Activated naive CD8-positive, alpha-beta T cell treated with anti-CD3 and anti-CD28 coated beads for 36 hours (primary cell): Measurements from ENCODE around the gene NMRAL1. TPM values are rescaled to one million over a fixed set of nuclear protein-coding genes. Genes with fewer than 3 reads are reported as not detected.

Source experiments
- DNase-seq: peaks from one replicate; pipeline ENCODE4 v3.0.0; 2021
- H3K27ac Mint-ChIP-seq: one replicate; pipeline ENCODE4 v1.8.0; 2022; ENCODE audit warnings: mild to moderate bottlenecking, moderate library complexity, mixed read lengths
- H3K27me3 Mint-ChIP-seq: one replicate; pipeline ENCODE4 v1.8.0; 2022; ENCODE audit warnings: mild to moderate bottlenecking, mixed read lengths
- H3K36me3 Mint-ChIP-seq: one replicate; pipeline ENCODE4 v1.8.0; 2021; ENCODE audit warnings: mild to moderate bottlenecking, mixed read lengths
- H3K4me1 Mint-ChIP-seq: one replicate; pipeline ENCODE4 v1.8.0; 2021; ENCODE audit warnings: mixed read lengths
- H3K4me3 Mint-ChIP-seq: one replicate; pipeline ENCODE4 v1.8.0; 2022; ENCODE audit warnings: mild to moderate bottlenecking, moderate library complexity, mixed read lengths
- H3K9me3 Mint-ChIP-seq: one replicate; pipeline ENCODE4 v1.8.0; 2022; ENCODE audit warnings: mixed read lengths
- total RNA-seq, 2 experiments: library from RNA; stranded (reverse); gene quantifications; one replicate each; pipeline ENCODE4 v1.2.3, GENCODE V29; 2021

Gene NMRAL1
- 10 to 100 TPM; 62.5 to 64.4 TPM for total RNA-seq

- Mint-ChIP-seq H3K4me3 (peak within 1 kb of the TSS; percentile 91), H3K36me3 (peaks cover 24% of the 10 kb centered on the region), H3K27me3 (no peaks in the 10 kb centered on the region), H3K27ac (peak within 1 kb of the TSS; percentile 94), H3K9me3 (peaks cover 1% of the 10 kb centered on the region), H3K4me1 (peaks cover 32% of the 10 kb centered on the region)
- DNase-seq, result peak; percentile 94
Measured at GRCh38 chr16:4474192-4474961, at the start of gene NMRAL1. Gene NMRAL1, minus strand, starts transcription at chr16:4474625. Its CDS starts 493 bp downstream, at chr16:4474132.

GRCh38 chr16:4523686-4524085, 49.3 kb upstream of the NMRAL1 start:
- Mint-ChIP-seq H3K36me3 (peaks cover 8% of the 10 kb centered on the region), H3K4me3 (no peak overlapping the region), H3K9me3 (no peaks in the 10 kb centered on the region), H3K4me1 (peaks cover 22% of the 10 kb centered on the region), H3K27ac (no peak overlapping the region), H3K27me3 (no peaks in the 10 kb centered on the region)
- DNase-seq, result no peak

- DNase-seq, result no peak
Measured at GRCh38 chr16:4522051-4522581, 47.7 kb upstream of the NMRAL1 start.

GRCh38 chr16:4520913-4521312, 46.5 kb upstream of the NMRAL1 start:
- Mint-ChIP-seq H3K36me3 (peaks cover 6% of the 10 kb centered on the region), H3K27me3 (no peaks in the 10 kb centered on the region), H3K4me1 (peaks cover 9% of the 10 kb centered on the region), H3K9me3 (no peaks in the 10 kb centered on the region), H3K27ac (no peak overlapping the region), H3K4me3 (no peak overlapping the region)
- no peak for DNase-seq

More at GRCh38 chr16:4522051-4522581, 47.7 kb upstream of the NMRAL1 start:
- Mint-ChIP-seq H3K27me3 (no peaks in the 10 kb centered on the region), H3K27ac (no peak overlapping the region), H3K4me1 (peaks cover 9% of the 10 kb centered on the region), H3K9me3 (no peaks in the 10 kb centered on the region), H3K4me3 (no peak overlapping the region), H3K36me3 (peaks cover 6% of the 10 kb centered on the region)

DNA sequence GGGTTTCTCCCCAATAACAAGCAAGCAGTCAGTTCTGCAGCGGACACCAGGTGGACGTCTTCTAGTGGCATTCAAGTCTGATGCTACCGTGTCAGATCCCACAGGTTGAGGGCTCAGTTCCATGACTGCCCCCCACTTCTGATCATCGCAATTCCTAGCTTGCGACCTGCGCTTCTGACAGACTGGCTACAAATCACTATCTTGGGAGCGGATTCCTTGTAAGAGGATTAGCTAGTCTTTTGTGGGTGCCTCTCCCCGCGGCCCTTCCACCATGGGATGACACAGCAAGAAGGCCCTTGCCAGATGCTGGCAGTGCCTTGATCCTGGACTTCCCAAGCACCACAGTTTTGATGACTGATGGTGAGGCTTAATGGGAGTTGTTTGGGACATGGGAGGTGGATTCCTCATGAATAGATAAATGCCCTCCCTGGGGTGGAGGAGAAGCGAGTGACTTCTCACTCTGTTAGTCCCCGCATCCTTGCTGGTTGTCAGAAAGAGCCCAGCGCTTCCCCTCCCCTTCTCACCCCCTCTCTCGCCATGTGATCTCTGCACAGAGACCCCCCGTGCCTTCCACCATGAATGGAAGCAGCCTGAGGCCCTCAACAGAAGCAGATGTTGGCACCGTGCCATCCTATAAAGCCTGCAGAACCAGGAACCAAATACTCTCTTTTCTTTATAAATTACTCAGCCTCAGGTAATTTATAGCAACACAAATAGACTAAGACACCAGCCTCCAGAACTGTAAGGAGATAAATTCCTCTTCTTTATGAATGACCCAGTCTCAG, 45.0 kb upstream of the NMRAL1 start:
- no peak overlapping the region for H3K4me3 Mint-ChIP-seq
- no peak overlapping the region for H3K27ac Mint-ChIP-seq
- peaks cover 21% of the 10 kb centered on the region for H3K4me1 Mint-ChIP-seq
- DNase-seq, result no peak
- H3K36me3 Mint-ChIP-seq, result peaks cover 20% of the 10 kb centered on the region
- H3K27me3 Mint-ChIP-seq, result no peaks in the 10 kb centered on the region
- no peaks in the 10 kb centered on the region for H3K9me3 Mint-ChIP-seq

- Mint-ChIP-seq H3K9me3 (no peaks in the 10 kb centered on the region), H3K27ac (no peak overlapping the region), H3K4me3 (no peak overlapping the region), H3K36me3 (peaks cover 17% of the 10 kb centered on the region), H3K27me3 (no peaks in the 10 kb centered on the region), H3K4me1 (peaks cover 30% of the 10 kb centered on the region)
- DNase-seq, result no peak
Measured at GRCh38 chr16:4517812-4518680, 43.6 kb upstream of the NMRAL1 start.

GRCh38 chr16:4515611-4516233, 41.3 kb upstream of the NMRAL1 start:
- Mint-ChIP-seq H3K4me1 (peaks cover 30% of the 10 kb centered on the region), H3K4me3 (peak overlapping the region; percentile 55), H3K27ac (peak overlapping the region; percentile 91), H3K36me3 (peaks cover 30% of the 10 kb centered on the region), H3K27me3 (no peaks in the 10 kb centered on the region), H3K9me3 (no peaks in the 10 kb centered on the region)
- no peak for DNase-seq

- no peak for DNase-seq
- peaks cover 29% of the 10 kb centered on the region for H3K4me1 Mint-ChIP-seq
- H3K27ac Mint-ChIP-seq, result peak overlapping the region; percentile 91
- H3K27me3 Mint-ChIP-seq, result no peaks in the 10 kb centered on the region
- peak overlapping the region; percentile 55 for H3K4me3 Mint-ChIP-seq
- no peaks in the 10 kb centered on the region for H3K9me3 Mint-ChIP-seq
- peaks cover 30% of the 10 kb centered on the region for H3K36me3 Mint-ChIP-seq
Measured at GRCh38 chr16:4514606-4515005, 40.2 kb upstream of the NMRAL1 start.

- H3K9me3 Mint-ChIP-seq, result no peaks in the 10 kb centered on the region
- no peak overlapping the region for H3K4me3 Mint-ChIP-seq
- no peaks in the 10 kb centered on the region for H3K27me3 Mint-ChIP-seq
- DNase-seq, result no peak
- H3K4me1 Mint-ChIP-seq, result peaks cover 29% of the 10 kb centered on the region
- peak overlapping the region; percentile 91 for H3K27ac Mint-ChIP-seq
- H3K36me3 Mint-ChIP-seq, result peaks cover 30% of the 10 kb centered on the region
Measured at GRCh38 chr16:4513881-4514280, 39.5 kb upstream of the NMRAL1 start.

DNA sequence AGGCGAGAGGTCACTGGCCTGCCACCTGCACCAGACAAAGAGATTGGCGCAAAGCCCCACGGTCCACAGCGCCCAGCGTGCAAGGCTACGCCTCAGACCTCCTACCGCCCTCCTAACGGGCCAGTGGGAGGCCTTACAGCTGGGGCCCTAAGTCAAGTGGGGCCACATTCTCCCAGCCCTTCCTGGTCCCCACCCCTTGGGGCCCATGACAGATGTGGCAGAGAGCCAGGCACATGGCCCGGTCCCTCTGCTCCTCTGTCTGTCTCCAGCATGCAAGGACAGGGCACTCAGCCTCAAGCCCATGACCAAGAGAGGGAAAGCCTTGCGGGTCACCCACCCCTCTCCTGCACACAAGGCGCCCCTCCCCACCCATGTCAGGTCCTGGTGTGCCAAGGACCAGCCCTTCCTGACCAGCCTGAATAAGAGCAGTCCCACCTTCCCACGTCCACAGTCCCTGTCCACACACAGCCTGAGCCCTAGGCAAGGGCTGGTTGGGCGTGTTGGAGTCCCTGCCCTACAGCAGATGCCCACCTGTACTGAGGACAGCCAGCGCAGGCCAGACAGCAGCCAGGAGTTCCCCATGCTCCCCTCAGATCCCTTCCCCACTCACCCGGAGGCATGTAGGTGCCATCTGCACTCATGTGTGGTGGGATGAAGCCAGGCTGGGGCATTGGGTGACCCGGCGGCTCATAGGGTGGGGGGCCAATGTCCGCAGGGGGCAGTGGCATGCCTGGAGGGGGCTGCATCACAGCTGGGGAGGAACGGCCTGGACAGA, 38.8 kb upstream of the NMRAL1 start:
- peaks cover 29% of the 10 kb centered on the region for H3K4me1 Mint-ChIP-seq

GRCh38 chr16:4512473-4512872, 38.0 kb upstream of the NMRAL1 start:
- DNase-seq, result no peak
- no peak overlapping the region for H3K4me3 Mint-ChIP-seq
- no peaks in the 10 kb centered on the region for H3K9me3 Mint-ChIP-seq
- H3K4me1 Mint-ChIP-seq, result peaks cover 29% of the 10 kb centered on the region
- peaks cover 30% of the 10 kb centered on the region for H3K36me3 Mint-ChIP-seq
- H3K27me3 Mint-ChIP-seq, result no peaks in the 10 kb centered on the region
- H3K27ac Mint-ChIP-seq, result peak overlapping the region; percentile 59

More for the DNA sequence above, 38.8 kb upstream of the NMRAL1 start:
- Mint-ChIP-seq H3K36me3 (peaks cover 30% of the 10 kb centered on the region), H3K27ac (no peak overlapping the region), H3K27me3 (no peaks in the 10 kb centered on the region), H3K9me3 (no peaks in the 10 kb centered on the region), H3K4me3 (no peak overlapping the region)
- no peak for DNase-seq

GRCh38 chr16:4511441-4512082, 37.1 kb upstream of the NMRAL1 start:
- H3K36me3 Mint-ChIP-seq, result peaks cover 30% of the 10 kb centered on the region
- no peaks in the 10 kb centered on the region for H3K27me3 Mint-ChIP-seq
- DNase-seq, result no peak
- H3K27ac Mint-ChIP-seq, result no peak overlapping the region
- H3K4me3 Mint-ChIP-seq, result no peak overlapping the region
- H3K4me1 Mint-ChIP-seq, result peaks cover 31% of the 10 kb centered on the region
- no peaks in the 10 kb centered on the region for H3K9me3 Mint-ChIP-seq

GRCh38 chr16:4510747-4511426, 36.5 kb upstream of the NMRAL1 start:
- H3K4me1 Mint-ChIP-seq, result peaks cover 31% of the 10 kb centered on the region

More at GRCh38 chr16:4510747-4511426, 36.5 kb upstream of the NMRAL1 start:
- peaks cover 30% of the 10 kb centered on the region for H3K36me3 Mint-ChIP-seq
- no peaks in the 10 kb centered on the region for H3K27me3 Mint-ChIP-seq
- peak overlapping the region; percentile 25 for H3K27ac Mint-ChIP-seq
- no peaks in the 10 kb centered on the region for H3K9me3 Mint-ChIP-seq
- H3K4me3 Mint-ChIP-seq, result no peak overlapping the region
- no peak for DNase-seq
